GM12801 (cell line): ENCODE measurements around the gene SLC6A3.

Experiments
- TF ChIP-seq, protein P1 (sequence below): IDR thresholded peaks from one replicate; pipeline ENCODE4 v1.5.1; 2011; ENCODE audit warnings: control low read depth; ENCODE audit not compliant: insufficient read length; ENCODE audit errors: extremely low read depth

SLC6A3 gene

DNA sequence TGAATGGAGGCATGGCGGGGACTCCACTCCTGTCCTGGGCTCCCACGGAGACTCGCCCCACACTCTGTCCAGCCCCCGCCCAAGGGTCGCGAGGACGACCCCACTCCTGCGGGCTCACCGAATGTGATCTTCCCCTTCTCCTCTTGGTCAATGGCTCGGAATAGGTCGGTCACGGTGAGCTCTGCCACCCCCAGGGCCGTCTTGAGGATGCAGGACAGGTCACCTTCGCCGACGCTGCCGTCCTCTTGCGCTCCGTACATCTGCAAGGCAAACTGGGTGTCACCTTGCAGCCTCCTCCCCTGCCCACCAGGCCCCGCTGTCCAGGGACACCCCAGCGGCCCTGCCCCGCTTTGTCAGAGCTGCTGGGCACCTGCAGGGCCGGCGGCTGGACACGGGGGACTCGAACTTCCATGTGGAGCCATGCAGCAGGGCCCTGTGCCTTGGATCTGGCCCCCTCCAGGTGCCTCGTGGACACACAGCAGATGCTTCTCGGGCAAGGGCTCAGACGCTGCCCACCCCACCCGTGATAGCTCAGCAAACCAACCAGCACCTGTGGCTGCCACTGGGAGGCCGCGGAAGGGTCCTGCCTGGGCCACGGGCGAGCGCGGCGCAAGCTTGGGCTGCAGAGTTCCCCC, 21.5 kb upstream of the SLC6A3 start:
- TF ChIP-seq, protein P1, sequence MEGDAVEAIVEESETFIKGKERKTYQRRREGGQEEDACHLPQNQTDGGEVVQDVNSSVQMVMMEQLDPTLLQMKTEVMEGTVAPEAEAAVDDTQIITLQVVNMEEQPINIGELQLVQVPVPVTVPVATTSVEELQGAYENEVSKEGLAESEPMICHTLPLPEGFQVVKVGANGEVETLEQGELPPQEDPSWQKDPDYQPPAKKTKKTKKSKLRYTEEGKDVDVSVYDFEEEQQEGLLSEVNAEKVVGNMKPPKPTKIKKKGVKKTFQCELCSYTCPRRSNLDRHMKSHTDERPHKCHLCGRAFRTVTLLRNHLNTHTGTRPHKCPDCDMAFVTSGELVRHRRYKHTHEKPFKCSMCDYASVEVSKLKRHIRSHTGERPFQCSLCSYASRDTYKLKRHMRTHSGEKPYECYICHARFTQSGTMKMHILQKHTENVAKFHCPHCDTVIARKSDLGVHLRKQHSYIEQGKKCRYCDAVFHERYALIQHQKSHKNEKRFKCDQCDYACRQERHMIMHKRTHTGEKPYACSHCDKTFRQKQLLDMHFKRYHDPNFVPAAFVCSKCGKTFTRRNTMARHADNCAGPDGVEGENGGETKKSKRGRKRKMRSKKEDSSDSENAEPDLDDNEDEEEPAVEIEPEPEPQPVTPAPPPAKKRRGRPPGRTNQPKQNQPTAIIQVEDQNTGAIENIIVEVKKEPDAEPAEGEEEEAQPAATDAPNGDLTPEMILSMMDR, result no peak

DNA sequence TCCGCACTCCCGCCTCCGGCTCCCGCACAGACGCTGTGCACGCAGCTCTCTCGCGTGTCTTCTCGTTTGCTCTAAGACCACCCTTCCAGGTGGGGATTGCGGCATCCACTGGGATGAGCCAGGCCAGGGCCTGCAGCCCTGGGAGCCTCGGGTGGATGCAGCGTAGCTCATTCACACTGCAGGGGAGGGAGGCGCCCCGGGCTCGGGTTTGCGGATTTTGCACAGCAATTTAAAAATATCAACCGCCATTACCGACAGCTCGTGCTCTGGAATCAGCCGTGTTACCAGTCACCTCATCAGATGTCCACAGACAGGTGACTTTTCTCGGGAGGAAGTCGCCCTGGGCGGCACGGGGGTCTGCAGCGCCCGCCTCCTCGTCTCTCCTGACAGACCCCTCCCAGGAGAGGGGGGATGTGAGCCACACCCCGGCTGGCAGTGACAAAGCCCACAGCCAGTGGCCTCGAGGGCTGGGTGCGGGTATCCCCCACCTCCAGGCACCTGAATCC, 20.8 kb upstream of the SLC6A3 start:
- TF ChIP-seq, protein P1, result no peak

DNA sequence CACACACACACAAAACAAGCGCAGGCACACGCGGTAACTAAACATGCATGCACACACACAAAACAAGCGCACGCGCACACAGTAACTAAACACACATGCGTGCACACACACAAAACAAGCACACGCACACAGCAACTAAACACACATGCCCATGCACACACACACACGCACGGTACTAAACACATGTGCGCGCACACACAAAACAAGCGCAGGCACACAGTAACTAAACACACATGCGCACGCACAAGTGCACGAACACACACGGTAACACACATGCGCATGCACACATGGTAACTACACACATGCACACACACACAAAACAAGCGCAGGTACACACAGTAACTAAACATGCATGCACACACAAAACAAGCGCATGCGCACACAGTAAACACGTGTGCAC, 19.9 kb upstream of the SLC6A3 start:
- TF ChIP-seq, protein P1, result no peak

DNA sequence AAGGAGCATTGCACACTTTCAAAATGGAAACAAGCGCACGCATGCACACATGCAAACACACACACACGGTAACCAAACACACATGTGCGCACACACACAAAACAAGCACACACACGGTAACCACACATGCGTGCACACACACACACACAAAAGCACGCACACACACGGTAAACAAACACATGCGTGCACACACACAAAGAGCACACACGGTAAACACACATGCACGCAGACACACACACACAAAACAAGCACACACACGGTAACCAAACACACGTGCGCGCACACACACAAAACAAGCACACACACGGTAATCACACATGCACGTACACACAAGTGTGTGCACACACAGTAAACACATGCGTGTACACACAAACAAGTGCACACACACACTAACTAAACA, 19.3 kb upstream of the SLC6A3 start:
- TF ChIP-seq, protein P1, result no peak

DNA sequence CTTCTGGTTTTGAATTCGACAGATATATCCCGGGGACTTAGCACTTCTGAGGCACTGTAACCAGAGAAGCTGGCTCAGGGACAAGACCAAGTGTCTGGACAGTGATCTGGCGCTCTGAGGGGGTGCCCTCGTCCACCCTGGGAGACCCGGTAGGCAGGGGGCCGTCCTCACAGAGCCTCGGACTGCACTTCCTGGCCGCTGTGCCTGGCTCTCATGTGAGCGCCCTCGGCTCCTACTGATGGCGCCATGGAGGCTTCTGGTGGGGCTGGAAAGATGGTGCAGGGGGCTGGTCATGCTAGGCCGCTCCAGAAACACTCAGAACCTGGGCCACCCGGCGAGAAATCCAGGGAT, 18.8 kb upstream of the SLC6A3 start:
- TF ChIP-seq, protein P1, result no peak

DNA sequence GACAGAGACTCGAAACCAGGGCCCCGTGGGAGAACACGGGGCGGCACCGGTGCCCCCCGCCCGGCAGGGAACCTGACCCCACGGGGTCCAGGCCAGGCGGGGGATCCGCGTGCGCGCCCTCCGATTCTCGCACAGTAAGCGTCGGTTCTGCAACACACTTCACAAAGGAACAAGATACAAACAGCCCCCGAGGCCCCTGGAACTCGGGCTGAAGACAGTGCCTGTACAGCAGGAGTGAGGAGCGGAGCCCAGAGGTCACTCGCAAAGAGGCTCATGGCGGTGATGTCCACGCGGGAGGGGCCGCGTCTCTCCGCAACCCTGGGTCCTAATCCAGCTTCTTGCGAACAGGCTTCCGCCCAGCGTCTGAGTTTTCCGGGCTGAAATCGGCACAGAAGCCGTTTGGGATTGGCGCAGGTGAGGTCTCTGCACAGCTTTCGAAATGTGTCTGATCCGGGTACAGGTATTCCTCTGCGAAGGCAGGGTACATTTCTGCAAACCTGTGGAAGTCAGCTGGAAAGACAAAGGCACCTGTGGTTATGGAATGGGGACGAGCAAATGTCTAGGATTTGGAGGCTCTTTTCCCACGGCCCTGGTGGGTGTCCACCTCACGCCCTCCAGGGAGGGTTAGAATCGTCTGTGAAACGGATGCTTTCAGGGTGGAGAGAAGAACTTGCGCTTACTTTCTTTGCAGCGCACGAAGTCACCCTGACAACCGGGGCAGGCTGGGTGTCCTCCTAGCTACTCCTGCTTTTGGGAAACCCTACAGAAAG, 18.3 kb upstream of the SLC6A3 start:
- TF ChIP-seq, protein P1, result no peak

DNA sequence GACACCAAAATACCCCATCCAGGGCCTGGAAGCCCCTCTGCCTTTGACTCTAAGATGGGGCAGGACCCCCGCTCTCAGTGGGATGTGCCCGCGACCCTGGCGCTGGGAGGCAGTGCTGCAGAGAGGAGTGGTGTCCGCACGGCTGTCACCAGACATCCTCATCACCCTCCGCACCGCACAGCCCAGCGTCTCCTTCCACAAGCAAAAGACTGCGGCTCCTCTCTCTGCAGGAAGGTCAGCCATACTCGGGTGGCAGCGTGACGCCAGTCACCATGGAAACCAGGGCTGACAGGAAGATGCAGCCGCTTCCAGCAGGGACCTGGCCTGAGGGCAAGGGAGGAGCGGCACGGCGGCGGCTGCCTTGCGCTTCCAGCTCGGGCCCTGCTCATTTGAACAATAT, 17.1 kb upstream of the SLC6A3 start:
- TF ChIP-seq, protein P1, result no peak
